A673 (cell line): ENCODE data around the gene ANOS1. TPM values are rescaled to one million over a fixed set of nuclear protein-coding genes. Genes with fewer than 3 reads are reported as not detected.

Source experiments
- BruUV-seq: library from RNA; stranded (reverse); fragments of 400-500 nt; replicated peaks from 2 replicates; lab custom pipeline; 2021; lab: Mats Ljungman, UMichigan
- CTCF ChIA-PET: fragments of 300-600 bp; sonication (Branson Sonifier 250); formaldehyde crosslinking; loops from one replicate; lab custom pipeline; 2022; ENCODE audit warnings: antibody characterized with exemption; lab: Charles Lee
- POLR2A ChIA-PET: fragments of 300-600 bp; sonication (Branson Sonifier 250); formaldehyde crosslinking; loops from one replicate; lab custom pipeline; 2022; ENCODE audit warnings: antibody characterized with exemption; ENCODE audit not compliant: low non-redundant PET; lab: Charles Lee
- DNase-seq: peaks from one replicate; pipeline ENCODE4 v3.0.0-alpha.2; 2015; ENCODE audit warnings: low spot score
- H3K27ac ChIP-seq: fragments of 200-600 bp; sonication (generic); 2 replicates; pipeline ENCODE4 v1.5.1; 2016; ENCODE audit warnings: mixed run types, low read depth, mild to moderate bottlenecking, mixed read lengths, antibody characterized with exemption, low read length; ENCODE audit not compliant: poor library complexity, severe bottlenecking
- H3K27me3 ChIP-seq: fragments of 200-600 bp; sonication (generic); replicated peaks from 2 replicates; pipeline ENCODE4 v1.6.1; 2017; ENCODE audit warnings: mixed run types, low read depth, mild to moderate bottlenecking, mixed read lengths, antibody characterized with exemption, low read length; ENCODE audit not compliant: insufficient read depth, poor library complexity
- H3K36me3 ChIP-seq: fragments of 200-600 bp; sonication (generic); 2 replicates; pipeline ENCODE4 v1.6.1; 2016; ENCODE audit warnings: mixed run types, mild to moderate bottlenecking, mixed read lengths, antibody characterized with exemption, low read length; ENCODE audit not compliant: insufficient read depth, poor library complexity, severe bottlenecking
- H3K4me1 ChIP-seq: fragments of 200-600 bp; sonication (generic); 2 replicates; pipeline ENCODE4 v1.6.1; 2017; ENCODE audit warnings: mixed run types, mild to moderate bottlenecking, mixed read lengths, antibody characterized with exemption, low read length; ENCODE audit not compliant: insufficient read depth, poor library complexity, severe bottlenecking
- H3K4me3 ChIP-seq: fragments of 200-600 bp; sonication (generic); 2 replicates; pipeline ENCODE4 v1.5.1; 2016; ENCODE audit warnings: low read depth, mixed run types, mild to moderate bottlenecking, mixed read lengths, low read length; ENCODE audit not compliant: poor library complexity, severe bottlenecking
- H3K9me3 ChIP-seq: fragments of 200-600 bp; sonication (generic); 2 replicates; pipeline ENCODE4 v1.6.1; 2016; ENCODE audit warnings: mixed run types, low read depth, mild to moderate bottlenecking, mixed read lengths, antibody characterized with exemption, low read length; ENCODE audit not compliant: poor library complexity, severe bottlenecking
- EZH2 ChIP-seq: fragments of 200-600 bp; sonication (generic); IDR thresholded peaks from 2 replicates; pipeline ENCODE4 v1.6.1; 2017; ENCODE audit warnings: borderline replicate concordance, low read depth, mild to moderate bottlenecking, mixed read lengths, antibody characterized with exemption, low read length; ENCODE audit not compliant: poor library complexity, severe bottlenecking
- intact Hi-C: fragments of 100-400 bp; cut with micrococcal nuclease; formaldehyde crosslinking; loops from one replicate; pipeline ENCODE4 v1.10.0; 2022; ENCODE audit not compliant: unreplicated experiment
- total RNA-seq: library from RNA; stranded (reverse); gene quantifications from 2 replicates; pipeline ENCODE4 v1.2.3, GENCODE V29; 2021
- TF ChIP-seq, protein P1 (sequence below): fragments of 300-800, 200-600 bp; sonication (generic); conservative IDR thresholded peaks from 2 replicates; pipeline ENCODE4 v1.5.1; 2017; ENCODE audit warnings: low read depth, mild to moderate bottlenecking, antibody characterized with exemption, low read length, moderate library complexity, mixed read lengths

The ANOS1 gene
- total RNA-seq, 1 experiment from 2014 or later: 0.06 TPM

DNA sequence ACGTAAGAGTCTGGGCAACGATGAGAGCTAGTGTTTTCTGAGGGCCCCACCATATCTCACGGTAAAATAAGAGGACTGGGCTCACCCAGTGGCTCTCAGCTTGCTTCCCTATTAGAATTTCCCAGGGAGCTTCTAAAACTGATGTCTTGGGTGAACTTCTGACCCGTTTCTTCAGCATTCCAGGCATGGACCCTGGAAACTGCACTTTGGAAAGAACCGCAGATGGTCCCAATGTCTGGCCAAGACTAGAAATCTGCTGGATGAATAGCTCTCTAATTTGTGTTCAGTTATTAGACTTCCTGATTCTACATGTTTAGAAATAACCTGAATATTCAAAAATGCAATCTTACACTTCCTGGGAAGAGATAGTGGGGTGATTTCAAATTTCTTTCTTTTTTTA is 127.8 kb downstream of the ANOS1 start:
- CTCF ChIA-PET: no interaction called here
- no peak overlapping the region for H3K4me3 ChIP-seq
- intact Hi-C loops: no loop called here

DNA sequence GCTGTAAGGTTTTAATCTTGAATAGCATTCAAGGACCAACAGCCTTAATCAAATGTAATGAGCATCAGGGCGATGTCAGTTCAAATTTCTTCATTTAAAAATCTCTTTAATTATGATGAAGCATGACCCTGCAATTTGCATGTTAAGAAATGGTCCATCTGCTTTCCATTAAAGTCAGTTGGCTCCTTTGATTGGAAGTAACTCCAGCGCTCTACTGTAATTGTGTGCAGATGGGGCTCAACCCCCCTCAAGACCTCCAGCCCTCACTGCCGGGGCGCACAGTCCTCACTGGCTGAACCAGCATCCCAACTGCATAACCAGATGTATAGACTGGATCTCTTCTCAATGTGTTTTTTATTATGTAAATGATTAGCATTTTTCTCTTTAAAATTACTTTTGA is 140.4 kb downstream of the ANOS1 start:
- Histone ChIP-seq H3K4me3 (no peak overlapping the region), H3K36me3 (no peaks in the 10 kb centered on the region), H3K27ac (no peak overlapping the region), H3K9me3 (no peaks in the 10 kb centered on the region), H3K4me1 (no peaks in the 10 kb centered on the region), H3K27me3 (no peaks in the 10 kb centered on the region)
- CTCF ChIA-PET: no interaction called here
- no peak for DNase-seq
- BruUV-seq: no TSS peak
- TF ChIP-seq, protein P1, sequence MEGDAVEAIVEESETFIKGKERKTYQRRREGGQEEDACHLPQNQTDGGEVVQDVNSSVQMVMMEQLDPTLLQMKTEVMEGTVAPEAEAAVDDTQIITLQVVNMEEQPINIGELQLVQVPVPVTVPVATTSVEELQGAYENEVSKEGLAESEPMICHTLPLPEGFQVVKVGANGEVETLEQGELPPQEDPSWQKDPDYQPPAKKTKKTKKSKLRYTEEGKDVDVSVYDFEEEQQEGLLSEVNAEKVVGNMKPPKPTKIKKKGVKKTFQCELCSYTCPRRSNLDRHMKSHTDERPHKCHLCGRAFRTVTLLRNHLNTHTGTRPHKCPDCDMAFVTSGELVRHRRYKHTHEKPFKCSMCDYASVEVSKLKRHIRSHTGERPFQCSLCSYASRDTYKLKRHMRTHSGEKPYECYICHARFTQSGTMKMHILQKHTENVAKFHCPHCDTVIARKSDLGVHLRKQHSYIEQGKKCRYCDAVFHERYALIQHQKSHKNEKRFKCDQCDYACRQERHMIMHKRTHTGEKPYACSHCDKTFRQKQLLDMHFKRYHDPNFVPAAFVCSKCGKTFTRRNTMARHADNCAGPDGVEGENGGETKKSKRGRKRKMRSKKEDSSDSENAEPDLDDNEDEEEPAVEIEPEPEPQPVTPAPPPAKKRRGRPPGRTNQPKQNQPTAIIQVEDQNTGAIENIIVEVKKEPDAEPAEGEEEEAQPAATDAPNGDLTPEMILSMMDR: no peak
- no peak for TF ChIP-seq EZH2
- intact Hi-C loops: no loop called here
- POLR2A ChIA-PET: no interaction called here

More for the DNA sequence above, 127.8 kb downstream of the ANOS1 start:
- Histone ChIP-seq H3K27ac (no peak overlapping the region), H3K36me3 (no peaks in the 10 kb centered on the region), H3K4me1 (no peaks in the 10 kb centered on the region), H3K9me3 (no peaks in the 10 kb centered on the region), H3K27me3 (no peaks in the 10 kb centered on the region)
- no peak for DNase-seq
- no TSS peak for BruUV-seq
- TF ChIP-seq, protein P1: no peak
- no peak for TF ChIP-seq EZH2
- POLR2A ChIA-PET: no interaction called here

GRCh38 chrX:8586953-8587352 is 145.0 kb downstream of the ANOS1 start:
- BruUV-seq: no TSS peak
- ChIA-PET POLR2A (no interaction called here), CTCF (no interaction called here)
- TF ChIP-seq, protein P1: no peak
- no peak for TF ChIP-seq EZH2
- Histone ChIP-seq H3K4me1 (no peaks in the 10 kb centered on the region), H3K27me3 (no peaks in the 10 kb centered on the region), H3K36me3 (no peaks in the 10 kb centered on the region), H3K9me3 (no peaks in the 10 kb centered on the region), H3K27ac (no peak overlapping the region), H3K4me3 (no peak overlapping the region)
- no peak for DNase-seq
- intact Hi-C loops: no loop called here
